Pancreas (tissue), 10 donors: ENCODE measurements around the gene ATP1B3. TPM values are rescaled to one million over a fixed set of nuclear protein-coding genes. Genes with fewer than 3 reads are reported as not detected.

Source experiments
- ATAC-seq, 4 donors: fragments of 200-7000 bp; cut with Tn5 transposase; one replicate each; pipeline versions ENCODE4 v1.8.0 to v1.9.1; 2020; ENCODE audit warnings: mild to moderate bottlenecking in 4 of 4, moderate library complexity in 4 of 4
- DNase-seq, 6 donors: peaks; one replicate each; pipeline ENCODE4 v3.0.0-alpha.2; 2020
- FAIRE-seq: peaks from 2 replicates; lab custom pipeline; 2012; peaks lifted over from hg19 to GRCh38; lab: Jason Lieb, UNC
- H3K27ac ChIP-seq, 4 donors: fragments of 200-600 bp; sonication (generic); 1 replicate in 3 of 4; 2 replicates in 1 of 4; pipeline versions ENCODE4 v1.5.0 to v1.8.0; 2020
- H3K27me3 ChIP-seq, 4 donors: fragments of 200-600 bp; one replicate each; pipeline ENCODE4 v1.8.0; 2021
- H3K36me3 ChIP-seq, 3 donors: fragments of 200-600 bp; sonication (generic) in 1 of 3; one replicate each; pipeline versions ENCODE4 v1.5.0 to v1.8.0; 2020 to 2021
- H3K4me1 ChIP-seq, 3 donors: fragments of 200-600 bp; one replicate each; pipeline ENCODE4 v1.8.0; 2021
- H3K4me3 ChIP-seq, 4 donors: fragments of 200-600 bp; sonication (generic) in 2 of 4; one replicate each; pipeline versions ENCODE4 v1.5.0 to v1.8.0; 2020 to 2021
- H3K9me3 ChIP-seq, 4 donors: fragments of 200-600 bp; one replicate each; pipeline ENCODE4 v1.8.0; 2021
- WGBS, 2 donors: extraction: QIAGEN DNeasy Blood & Tissue Kit; methylation state at CpG; one replicate each; pipeline ENCODE4 v1.1.7; 2013; 5-methylcytosine and 5-hydroxymethylcytosine counted together
- intact Hi-C, 3 donors: fragments of 100-400 bp; cut with DNase I; formaldehyde crosslinking; loops; one replicate each; pipeline versions ENCODE4 v1.11.1 to v1.14.2; 2022
- polyA plus RNA-seq, 2 donors: library from polyadenylated mRNA; stranded (reverse); fragments of 200-250 nt; gene quantifications; one replicate each; pipeline ENCODE4 v1.2.3, GENCODE V29; 2013
- total RNA-seq, 6 donors: library from RNA; stranded (reverse); fragmentation: NEBNext Ultra II Directional in 4 of 6; extraction: Animal tissue kit (Norgen Biotek cat#: 25700) in 4 of 6; gene quantifications; one replicate each; pipeline versions ENCODE4 v1.2.1 to v1.2.4, GENCODE V29; 2021 to 2023
- TF ChIP-seq, protein P1 (sequence below), 4 donors: fragments of 200-600 bp; sonication (generic) in 3 of 4; IDR thresholded peaks; one replicate each; pipeline versions ENCODE4 v1.5.0 to v1.8.0; 2021; ENCODE audit warnings: antibody characterized with exemption in 4 of 4
- donor health status: healthy with polysubstance abuse.
- donor health status: DM: no; HTN: no; CAD: no; lungs with moderate emphysema.
- donor health status: DM: no; HTN: no; CAD: no.
- donor health status: control.
- donor health status: control.
- donor health status: Bipolar disorder and iron deficiency.
- donor health status: DM: yes; HTN: yes; CAD: no.
- donor health status: DM: no; HTN: no; CAD: no.
- donor health status: DM: no; HTN: no; CAD: no.
- donor health status: DM: yes; HTN: yes; CAD: no.

The ATP1B3 gene
- total and polyA plus RNA-seq, 8 donors: 6.7 to 53.0 (median 21.2) TPM

DNA sequence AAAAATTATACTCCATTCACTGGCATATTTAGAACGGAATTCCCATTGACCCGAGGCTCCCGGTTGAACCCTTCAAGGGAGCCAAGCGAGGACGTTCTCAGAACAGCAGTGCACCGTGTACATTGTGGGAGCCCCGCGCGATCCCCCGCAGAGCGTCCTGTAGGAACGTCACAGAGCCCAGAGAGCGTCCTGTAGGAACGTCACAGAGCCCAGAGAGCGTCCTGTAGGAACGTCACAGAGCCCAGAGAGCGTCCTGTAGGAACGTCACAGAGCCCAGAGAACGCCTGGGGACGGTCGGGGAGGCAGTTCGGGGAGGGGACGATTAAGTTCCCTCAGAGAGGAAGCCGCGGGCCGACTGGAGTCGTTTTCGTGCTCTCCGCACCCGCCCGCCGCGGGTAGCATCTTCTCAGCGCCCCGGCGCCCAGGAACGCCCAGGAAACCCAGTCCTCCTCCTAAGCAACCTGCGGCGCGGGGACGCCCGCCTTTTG is 506 bp upstream of the ATP1B3 start:
- peak overlapping the region; percentile 88 to 93 (median 91) for H3K27ac ChIP-seq
- FAIRE-seq (peak; percentile 59), ATAC-seq (peak; percentile 60 to 80 (median 65)), DNase-seq (peak in 5 of 6 donors; percentile 31 to 83 (median 52))
- H3K9me3 ChIP-seq: no peaks in the 10 kb centered on the region
- H3K4me3 ChIP-seq: peak overlapping the region; percentile 57 to 94 (median 77)
- peaks cover 0 to 12% (median 10%) of the 10 kb centered on the region in 3 donors for H3K4me1 ChIP-seq
- no peaks in the 10 kb centered on the region for H3K36me3 ChIP-seq
- no peaks in the 10 kb centered on the region for H3K27me3 ChIP-seq
- TF ChIP-seq, protein P1, sequence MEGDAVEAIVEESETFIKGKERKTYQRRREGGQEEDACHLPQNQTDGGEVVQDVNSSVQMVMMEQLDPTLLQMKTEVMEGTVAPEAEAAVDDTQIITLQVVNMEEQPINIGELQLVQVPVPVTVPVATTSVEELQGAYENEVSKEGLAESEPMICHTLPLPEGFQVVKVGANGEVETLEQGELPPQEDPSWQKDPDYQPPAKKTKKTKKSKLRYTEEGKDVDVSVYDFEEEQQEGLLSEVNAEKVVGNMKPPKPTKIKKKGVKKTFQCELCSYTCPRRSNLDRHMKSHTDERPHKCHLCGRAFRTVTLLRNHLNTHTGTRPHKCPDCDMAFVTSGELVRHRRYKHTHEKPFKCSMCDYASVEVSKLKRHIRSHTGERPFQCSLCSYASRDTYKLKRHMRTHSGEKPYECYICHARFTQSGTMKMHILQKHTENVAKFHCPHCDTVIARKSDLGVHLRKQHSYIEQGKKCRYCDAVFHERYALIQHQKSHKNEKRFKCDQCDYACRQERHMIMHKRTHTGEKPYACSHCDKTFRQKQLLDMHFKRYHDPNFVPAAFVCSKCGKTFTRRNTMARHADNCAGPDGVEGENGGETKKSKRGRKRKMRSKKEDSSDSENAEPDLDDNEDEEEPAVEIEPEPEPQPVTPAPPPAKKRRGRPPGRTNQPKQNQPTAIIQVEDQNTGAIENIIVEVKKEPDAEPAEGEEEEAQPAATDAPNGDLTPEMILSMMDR (IDR thresholded peaks at IDR 0.05): no peak
- 0% methylated on average over 40 to 42 of the region's 42 CpGs for WGBS, 2 donors
- intact Hi-C loops: no loop called here

DNA sequence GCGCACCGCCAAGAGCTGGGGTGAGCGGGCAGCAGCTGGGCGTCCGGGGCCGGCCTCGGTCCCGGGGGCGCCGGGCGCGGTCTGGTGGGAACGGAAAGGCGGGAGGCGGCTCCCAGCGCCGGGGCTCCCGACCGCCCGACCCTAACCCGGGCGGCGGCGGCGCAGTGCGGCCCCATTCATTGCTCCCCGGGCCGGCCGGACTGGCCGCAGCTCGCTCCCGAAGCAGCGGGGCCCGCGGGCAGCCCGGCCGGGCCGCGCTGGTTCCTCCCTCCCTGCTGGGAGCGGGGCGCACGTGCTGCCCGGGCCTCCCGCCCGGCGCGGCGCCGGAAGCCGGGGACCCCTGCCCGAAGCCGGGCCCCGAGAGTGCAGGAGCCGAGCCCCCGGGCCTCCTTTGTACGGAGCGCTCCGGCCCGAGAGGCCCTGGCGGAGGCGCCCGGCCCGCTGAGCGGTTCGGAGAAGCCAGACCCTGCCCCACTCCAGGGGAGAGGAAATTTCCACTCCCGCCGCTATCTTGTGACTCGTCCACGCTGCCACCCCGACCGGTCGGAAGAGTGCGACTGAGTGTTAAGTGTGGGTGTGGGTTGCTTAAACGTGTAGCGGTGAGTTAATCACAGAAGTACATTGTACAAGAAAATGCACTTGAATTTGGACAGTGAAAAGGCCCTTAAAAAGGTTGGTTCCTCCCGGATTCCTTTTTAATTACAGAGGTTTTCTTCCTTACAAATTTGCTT is 613 bp downstream of the ATP1B3 start:
- Histone ChIP-seq H3K27ac (peak overlapping the region; percentile 88 to 93 (median 91)), H3K27me3 (no peaks in the 10 kb centered on the region), H3K4me3 (peak overlapping the region; percentile 69 to 94 (median 77)), H3K36me3 (no peaks in the 10 kb centered on the region), H3K4me1 (peaks cover 0 to 12% (median 10%) of the 10 kb centered on the region in 3 donors), H3K9me3 (no peaks in the 10 kb centered on the region)
- peak; percentile 7 to 56 (median 26) for ATAC-seq
- WGBS, 2 donors: 0 to 1% methylated on average over 46 to 76 of the region's 76 CpGs
- TF ChIP-seq, protein P1 (IDR thresholded peaks at IDR 0.05): no peak
- DNase-seq: peak; percentile 31 to 77 (median 46)
- intact Hi-C loops: no loop called here
- FAIRE-seq: no peak

DNA sequence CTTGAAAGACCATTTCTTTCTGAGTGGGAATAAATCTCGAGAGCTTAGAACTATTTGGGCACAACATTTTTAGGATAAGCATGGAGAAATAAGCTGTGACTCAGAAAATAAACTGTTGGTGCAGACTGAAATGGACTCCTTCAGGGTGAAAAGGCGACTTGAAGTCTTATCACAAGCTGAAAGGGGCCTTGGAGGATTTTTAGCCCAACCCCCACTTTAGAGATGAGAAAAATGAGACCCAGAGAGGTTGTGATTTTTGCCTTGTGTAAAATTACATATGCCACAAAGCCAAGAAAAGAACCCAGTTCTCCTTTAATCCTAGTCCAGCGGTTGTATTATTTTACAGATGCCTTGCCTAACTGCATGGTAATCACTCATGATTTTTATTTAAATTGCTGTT is 1.5 kb downstream of the ATP1B3 start:
- DNase-seq: no peak
- no peak for FAIRE-seq
- ATAC-seq: no peak

DNA sequence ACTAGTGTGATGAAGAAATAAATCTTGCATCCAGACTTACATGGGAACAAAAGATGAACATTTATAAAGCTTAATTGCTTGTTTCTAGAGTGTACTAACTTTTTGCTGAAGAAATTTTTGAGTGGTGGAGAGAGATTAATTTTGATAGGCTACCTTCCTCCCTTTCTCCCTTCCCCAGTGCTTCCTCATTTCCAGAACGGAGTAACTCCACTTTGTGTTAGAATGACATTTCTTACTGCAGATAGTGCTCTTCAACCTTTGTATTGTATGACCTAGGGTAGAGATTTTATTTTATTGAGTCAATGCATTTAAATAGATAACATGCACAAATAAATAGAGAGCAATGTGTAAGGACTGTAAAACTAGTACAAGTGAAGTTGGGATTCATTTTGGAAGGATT is 1.9 kb downstream of the ATP1B3 start:
- FAIRE-seq: no peak
- 44 to 86% methylated on average over 1 of the region's 1 CpG for WGBS, 2 donors

More for the DNA sequence above, 1.5 kb downstream of the ATP1B3 start:
- TF ChIP-seq, protein P1 (IDR thresholded peaks at IDR 0.05): no peak
- H3K9me3 ChIP-seq: no peaks in the 10 kb centered on the region
- no peaks in the 10 kb centered on the region for H3K36me3 ChIP-seq
- intact Hi-C loops: no loop called here
- H3K27me3 ChIP-seq: no peaks in the 10 kb centered on the region
- 51 to 66% methylated on average over 3 of the region's 3 CpGs for WGBS, 2 donors
- H3K4me1 ChIP-seq: peaks cover 0 to 12% (median 10%) of the 10 kb centered on the region in 3 donors
- H3K27ac ChIP-seq: no peak overlapping the region
- peak overlapping the region in 1 of 4 donors; percentile 94 for H3K4me3 ChIP-seq

More for the DNA sequence above, 1.9 kb downstream of the ATP1B3 start:
- DNase-seq (no peak), ATAC-seq (no peak)
- Histone ChIP-seq H3K27ac (no peak overlapping the region), H3K4me3 (peak overlapping the region in 1 of 4 donors; percentile 94), H3K9me3 (no peaks in the 10 kb centered on the region), H3K4me1 (peaks cover 0 to 12% (median 10%) of the 10 kb centered on the region in 3 donors), H3K36me3 (no peaks in the 10 kb centered on the region), H3K27me3 (no peaks in the 10 kb centered on the region)
- intact Hi-C loops: no loop called here
- TF ChIP-seq, protein P1 (IDR thresholded peaks at IDR 0.05): no peak
